ENCODE measurements around the gene USH1C.

USH1C gene

DNA sequence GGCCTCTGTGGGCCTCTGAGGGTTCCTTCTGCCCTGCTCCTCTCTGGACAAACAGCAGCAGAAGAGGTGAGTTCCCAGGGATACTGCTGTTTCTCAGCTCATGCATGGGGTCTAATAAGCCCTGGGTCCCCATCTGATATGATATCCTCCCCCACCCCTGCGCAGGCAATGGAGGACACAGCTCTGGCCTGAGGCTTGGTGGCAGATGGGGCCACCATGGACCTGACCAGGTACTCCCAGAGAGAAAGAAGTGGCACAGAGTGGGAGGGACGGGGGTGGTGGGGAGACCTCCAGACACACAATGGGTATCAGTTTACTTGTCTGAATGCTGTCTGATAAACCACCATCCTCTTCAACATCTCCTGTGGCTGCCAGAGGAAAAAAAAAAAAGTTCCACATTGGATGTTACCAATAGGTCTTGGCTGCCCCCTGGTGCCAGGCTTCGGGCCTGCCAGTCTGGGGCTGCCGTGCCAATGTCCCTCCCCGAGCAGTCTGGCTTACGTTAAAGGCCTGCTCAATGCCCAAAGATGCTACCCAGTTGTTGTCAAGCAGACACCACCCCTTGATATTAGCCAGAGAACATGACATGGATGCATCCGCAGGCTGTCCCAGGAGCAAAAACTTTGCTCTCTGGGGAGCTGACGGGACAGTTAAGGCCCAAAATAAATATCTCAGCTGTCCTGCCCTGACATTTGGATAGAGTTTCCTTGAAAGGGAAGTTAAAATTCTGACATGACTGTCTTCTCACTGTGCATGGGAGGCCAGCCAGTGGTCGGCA, 39.7 kb downstream of the USH1C start:
- DNase-seq (ENCODE audit: low spot score) = peak; percentile 84

DNA sequence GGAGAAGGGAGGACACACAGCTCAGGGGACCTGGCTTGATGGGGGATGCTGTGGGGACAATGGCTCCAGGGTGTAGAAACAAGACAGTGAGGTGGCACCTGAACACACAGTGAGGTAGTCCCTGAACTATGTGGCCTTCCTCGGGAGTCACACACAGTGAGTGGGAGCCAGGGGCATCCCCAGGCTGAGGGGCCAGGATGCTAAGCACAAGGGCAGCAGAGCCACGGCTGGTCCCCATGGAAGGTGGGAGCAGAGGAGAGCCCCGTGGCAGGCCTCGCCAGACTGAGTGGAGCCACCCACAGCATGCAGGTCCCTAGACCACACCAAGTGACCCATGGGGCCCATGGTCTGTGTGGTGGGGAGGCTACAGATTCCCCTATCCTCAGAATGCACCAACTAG, 41.6 kb downstream of the USH1C start:
- no peak for DNase-seq (ENCODE audit: low spot score)

DNA sequence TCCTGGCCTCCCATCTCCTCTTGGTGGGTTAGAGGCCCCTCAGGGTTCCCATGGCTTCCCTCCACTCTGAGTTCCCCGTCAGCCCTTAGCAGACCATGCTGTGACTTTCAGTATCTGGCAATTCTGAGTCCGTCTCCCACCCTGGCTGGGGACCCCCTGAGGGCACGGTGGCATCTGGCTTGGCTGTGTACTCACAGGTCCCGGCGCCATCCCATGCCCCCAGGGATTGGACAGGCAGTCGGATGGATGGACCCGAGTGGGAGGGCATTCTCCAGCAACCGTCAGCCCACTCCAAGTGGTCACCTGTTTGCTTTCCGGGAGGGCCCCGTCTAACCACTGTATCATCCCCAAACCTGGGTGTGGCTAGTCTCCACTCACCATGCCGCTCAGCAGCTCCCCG, 43.5 kb downstream of the USH1C start:
- DNase-seq (ENCODE audit: low spot score) = no peak

- no peak for DNase-seq (ENCODE audit: low spot score)
Measured at GRCh38 chr11:17498475-17498874, 45.7 kb downstream of the USH1C start.

- DNase-seq (ENCODE audit: low spot score) = no peak
Measured at GRCh38 chr11:17498058-17498457, 46.2 kb downstream of the USH1C start.

DNA sequence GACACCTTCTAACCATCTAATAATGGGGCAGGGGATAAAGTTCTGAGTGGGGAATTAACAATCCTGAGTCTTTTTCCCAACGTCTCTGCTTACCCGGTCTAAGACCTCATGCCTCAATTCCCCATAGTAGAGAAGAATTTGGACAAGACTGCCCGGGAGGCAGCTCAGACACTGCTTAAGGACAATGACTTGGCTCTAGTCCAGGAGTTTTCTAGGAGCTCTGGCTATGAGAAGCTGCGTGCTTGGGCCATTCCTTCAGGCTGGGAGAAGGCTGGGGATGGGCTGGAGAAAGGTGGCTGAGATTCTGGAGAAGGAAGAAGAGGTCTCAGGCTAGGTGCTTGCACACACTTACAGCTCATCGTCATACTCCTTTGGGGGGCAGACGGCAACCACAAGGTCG, 47.8 kb downstream of the USH1C start:
- DNase-seq (ENCODE audit: low spot score) = no peak

- no peak for DNase-seq (ENCODE audit: low spot score)
Measured at GRCh38 chr11:17494019-17494418, 50.2 kb downstream of the USH1C start.

- DNase-seq (ENCODE audit: low spot score) = no peak
Measured at GRCh38 chr11:17490938-17491337, 53.3 kb downstream of the USH1C start.

DNA sequence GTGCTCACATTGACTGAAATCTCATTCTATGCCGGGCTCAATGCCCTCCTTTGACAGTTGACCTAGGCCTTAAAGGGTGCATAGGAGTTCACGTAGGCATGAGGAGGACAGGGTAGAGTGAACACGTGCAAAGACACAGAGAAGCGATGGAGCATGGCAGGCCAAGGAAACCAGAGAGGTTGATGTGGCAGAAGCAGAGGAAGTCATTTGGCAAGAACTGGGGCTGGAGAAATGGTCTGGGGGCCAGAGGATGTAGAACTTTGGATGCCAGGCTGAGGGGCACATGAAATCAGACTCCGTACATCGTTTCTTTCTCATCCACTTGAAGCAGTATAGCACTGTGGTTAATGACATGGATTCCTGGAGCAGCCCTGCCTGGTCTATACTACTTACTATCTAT, 54.0 kb downstream of the USH1C start:
- DNase-seq (ENCODE audit: low spot score) = no peak

DNA sequence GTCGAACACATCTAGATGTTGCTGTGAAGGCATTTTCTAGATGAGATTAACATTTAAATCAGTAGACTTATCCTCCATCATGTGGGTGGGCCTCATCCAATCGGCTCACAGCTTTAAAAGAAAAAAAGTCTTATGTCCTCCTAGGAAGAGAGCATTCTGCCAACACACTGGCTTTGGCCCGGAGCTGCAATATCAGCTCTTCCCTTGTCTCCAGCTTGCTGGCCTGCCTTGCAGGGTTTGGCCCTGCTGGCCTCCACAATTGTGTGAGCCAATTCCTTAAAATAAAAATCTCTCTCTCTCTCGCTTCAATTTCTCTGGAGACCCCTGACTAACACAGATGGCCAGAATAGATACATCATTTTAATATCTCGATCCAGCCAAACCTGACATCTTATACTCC, 54.5 kb downstream of the USH1C start:
- no peak for DNase-seq (ENCODE audit: low spot score)

- no peak for DNase-seq (ENCODE audit: low spot score)
Measured at GRCh38 chr11:17488563-17488962, 55.7 kb downstream of the USH1C start.

GRCh38 chr11:17486646-17487045, 57.6 kb downstream of the USH1C start:
- no peak for DNase-seq (ENCODE audit: low spot score)

GRCh38 chr11:17483505-17483904, 60.7 kb downstream of the USH1C start:
- no peak for DNase-seq (ENCODE audit: low spot score)

DNA sequence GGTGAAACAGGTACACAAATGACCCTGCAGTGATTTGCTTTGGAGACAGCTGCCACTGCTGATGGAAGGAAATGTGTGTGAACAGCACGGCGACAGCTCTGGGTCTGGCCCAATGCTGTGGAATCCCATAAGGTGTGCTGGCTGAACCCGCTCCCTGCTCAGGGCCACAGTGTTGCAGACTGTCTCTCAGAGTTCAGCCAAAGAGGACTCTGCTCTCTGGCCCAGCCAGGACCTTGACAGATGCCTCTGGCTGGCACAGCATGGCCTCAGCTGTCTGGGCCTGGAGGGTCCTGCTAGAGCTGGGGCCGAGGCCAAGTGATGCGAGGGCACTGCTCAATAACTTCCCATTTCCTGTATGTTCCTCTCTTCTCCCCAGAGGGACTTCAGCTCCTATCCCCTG, 62.3 kb downstream of the USH1C start:
- DNase-seq (ENCODE audit: low spot score) = no peak

DNA sequence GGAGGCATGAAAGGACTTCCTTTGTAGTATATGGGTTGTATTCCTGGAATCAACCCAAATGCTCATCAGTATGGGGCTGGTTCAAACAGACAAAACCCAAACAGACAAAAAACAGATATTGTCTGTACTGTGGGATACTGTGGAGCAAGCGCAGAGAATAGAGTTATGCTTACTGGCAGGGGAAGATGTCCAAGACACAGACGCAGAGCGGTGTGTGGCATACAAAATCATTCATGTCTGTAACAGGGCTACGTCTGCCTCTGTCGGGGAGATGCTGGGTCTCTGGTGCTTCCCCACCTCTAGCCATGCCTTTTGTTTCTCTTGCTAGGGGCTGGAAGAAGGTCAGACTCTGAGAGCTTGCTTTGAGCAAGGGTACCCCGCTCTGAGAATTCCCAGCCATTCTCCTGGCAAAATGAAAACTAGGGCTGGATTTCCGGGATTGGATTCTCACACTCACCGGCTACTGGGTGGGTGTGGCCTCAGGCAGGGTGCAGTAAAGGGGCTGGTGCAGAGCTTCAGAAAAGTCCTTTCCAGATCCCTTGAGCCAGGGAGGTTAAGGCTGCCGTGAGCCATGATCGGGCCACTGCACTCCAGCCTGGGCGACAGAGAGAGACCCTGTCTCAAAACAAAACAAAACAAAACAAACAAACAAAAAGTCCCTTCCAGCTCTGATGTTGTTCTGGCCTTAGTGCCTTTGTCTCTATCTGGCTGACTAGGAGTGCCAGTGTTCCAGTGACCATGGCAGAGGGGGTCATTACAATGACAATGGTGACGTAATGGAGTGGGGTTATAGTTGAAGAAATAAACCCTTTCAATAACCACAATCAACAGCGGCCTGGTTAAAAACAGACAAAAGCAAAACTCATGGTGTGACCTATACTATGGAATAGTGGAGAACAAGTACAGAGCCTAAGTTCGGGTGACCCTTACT, 64.7 kb downstream of the USH1C start:
- DNase-seq (ENCODE audit: low spot score) = peak; percentile 38

DNA sequence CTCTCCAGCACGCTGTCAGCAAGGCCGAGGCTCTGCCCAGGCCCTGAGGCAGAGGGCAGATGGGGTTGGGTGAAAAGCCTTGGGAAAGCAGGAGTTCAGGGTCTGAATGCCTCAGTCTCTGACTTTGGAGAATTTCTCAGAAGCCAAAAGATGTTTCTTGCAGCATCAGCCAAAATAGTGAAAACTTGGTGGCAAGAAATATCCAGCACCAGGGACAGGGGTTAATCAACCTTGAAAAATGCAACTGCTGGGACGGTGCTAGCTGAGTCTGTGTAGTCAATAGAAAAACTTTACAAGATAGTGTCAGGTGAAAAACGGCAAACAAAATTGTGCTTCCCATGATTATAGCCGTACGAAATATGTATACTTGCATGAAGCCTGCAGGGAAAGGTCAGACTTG, 66.1 kb downstream of the USH1C start:
- DNase-seq (ENCODE audit: low spot score) = no peak

- no peak for DNase-seq (ENCODE audit: low spot score)
Measured at GRCh38 chr11:17477361-17477760, 66.9 kb downstream of the USH1C start.

DNA sequence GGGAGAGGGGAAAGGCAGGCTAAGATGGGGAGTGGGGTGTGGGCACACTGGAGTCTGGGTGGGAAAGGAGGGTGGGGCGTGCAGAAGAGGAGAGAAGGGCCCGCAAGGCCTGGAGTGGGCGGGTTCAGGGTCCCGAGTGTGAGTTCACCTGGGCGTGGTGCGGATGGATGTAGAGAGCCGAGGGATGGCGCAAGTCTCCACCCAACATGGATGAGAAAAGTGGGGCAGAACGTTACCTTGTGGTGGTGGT, 67.2 kb downstream of the USH1C start:
- DNase-seq (ENCODE audit: low spot score) = no peak

GRCh38 chr11:17476317-17477083, 67.7 kb downstream of the USH1C start, which contains the start of gene ABCC8:
ABCC8 (minus strand) TSS chr11:17476845; CDS start chr11:17476776, 69 bp downstream.
- no peak for DNase-seq (ENCODE audit: low spot score)

DNA sequence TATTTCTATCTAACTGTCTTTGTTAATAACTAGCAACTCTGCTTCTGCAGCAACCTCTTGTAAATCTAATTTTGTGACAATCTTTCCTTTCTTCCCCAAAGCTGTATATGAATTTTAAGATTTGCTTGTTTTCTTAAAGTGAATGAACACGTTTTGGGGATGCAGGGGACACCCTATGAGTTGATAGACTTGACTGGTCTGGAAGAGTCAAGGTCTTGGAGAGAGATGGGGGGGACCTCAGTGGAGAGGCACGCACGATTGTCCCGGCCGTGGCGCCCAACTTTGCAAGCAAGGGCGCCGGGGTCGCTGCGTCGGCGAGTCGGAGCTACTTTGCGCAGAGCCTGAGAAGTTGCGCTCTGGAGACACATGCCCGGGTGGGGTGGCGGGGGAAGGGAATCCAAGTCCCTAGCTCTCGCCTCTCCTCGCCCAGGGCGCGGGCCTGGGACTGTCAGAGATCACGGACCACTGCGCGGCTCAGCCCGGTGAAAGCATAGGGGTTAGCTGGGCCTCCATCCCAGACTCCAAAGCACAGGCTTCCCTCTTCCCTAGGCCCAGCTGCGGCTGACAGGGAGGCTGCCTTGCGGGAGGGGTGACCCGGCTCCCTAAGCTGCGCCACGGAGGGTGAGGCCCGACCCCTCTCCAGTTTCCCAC, 68.4 kb downstream of the USH1C start:
- DNase-seq (ENCODE audit: low spot score) = no peak

DNA sequence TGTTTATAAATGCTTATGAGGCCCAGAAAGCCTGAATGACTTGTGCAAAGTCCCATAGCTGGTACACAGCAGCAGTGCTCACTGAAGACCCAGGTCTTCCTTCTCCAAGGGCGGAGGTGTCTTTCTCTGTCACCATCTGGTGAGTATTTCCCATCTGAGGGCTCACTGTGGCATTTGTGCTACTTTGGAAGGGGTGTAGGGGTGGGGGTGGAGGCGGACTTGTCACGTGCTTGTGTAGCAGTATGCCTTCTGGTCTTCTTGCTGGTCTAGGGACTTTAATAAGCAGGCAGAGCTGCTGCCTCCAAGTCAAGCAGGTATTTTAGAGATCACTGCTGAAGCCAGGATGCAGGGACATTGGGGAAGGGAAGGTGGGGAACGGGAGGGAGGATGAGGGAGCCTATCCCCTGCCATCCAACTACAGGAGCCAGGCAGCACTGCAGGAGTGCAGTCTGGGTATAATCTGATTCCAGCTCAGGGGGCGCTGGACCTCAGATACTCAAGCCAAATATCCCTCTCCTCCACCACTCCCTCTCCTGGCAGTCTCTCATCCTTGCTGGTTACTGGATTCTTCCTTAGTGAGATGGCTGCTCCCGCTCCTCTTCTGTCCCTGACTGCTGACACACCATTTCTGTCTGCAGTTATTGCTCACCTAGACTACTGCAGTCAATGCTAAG, 71.0 kb downstream of the USH1C start:
- DNase-seq (ENCODE audit: low spot score) = no peak

GRCh38 chr11:17472467-17472866, 71.7 kb downstream of the USH1C start:
- DNase-seq (ENCODE audit: low spot score) = no peak
